Nephron (organoid): ENCODE data around the gene PLEKHM3.

Source experiments
- H3K27ac Mint-ChIP-seq, 3 experiments: 2 replicates each; pipeline ENCODE4 v1.8.0; 2020; ENCODE audit warnings: mixed read lengths in 3 of 3, mild to moderate bottlenecking in 2 of 3, moderate library complexity in 1 of 3
- H3K27me3 Mint-ChIP-seq: 2 replicates; pipeline ENCODE4 v1.8.0; 2021; ENCODE audit warnings: low read depth, mild to moderate bottlenecking, moderate library complexity, mixed read lengths
- H3K36me3 Mint-ChIP-seq: 2 replicates; pipeline ENCODE4 v1.8.0; 2020; ENCODE audit warnings: low read depth, mixed read lengths
- H3K4me1 Mint-ChIP-seq: 2 replicates; pipeline ENCODE4 v1.8.0; 2020; ENCODE audit warnings: mixed read lengths
- H3K4me3 Mint-ChIP-seq, 3 experiments: 2 replicates each; pipeline ENCODE4 v1.8.0; 2020; ENCODE audit warnings: mild to moderate bottlenecking in 3 of 3, mixed read lengths in 3 of 3, moderate library complexity in 2 of 3
- H3K9me3 Mint-ChIP-seq: 2 replicates; pipeline ENCODE4 v1.8.0; 2020; ENCODE audit warnings: mixed read lengths
- TF ChIP-seq, protein P1 (sequence below), 3 experiments: fragments of 200-600 bp; sonication (generic); IDR thresholded peaks; one replicate each; pipeline ENCODE4 v1.5.0; 2021; ENCODE audit warnings: antibody characterized with exemption in 3 of 3; ENCODE audit not compliant: unreplicated experiment in 3 of 3

The PLEKHM3 gene

DNA sequence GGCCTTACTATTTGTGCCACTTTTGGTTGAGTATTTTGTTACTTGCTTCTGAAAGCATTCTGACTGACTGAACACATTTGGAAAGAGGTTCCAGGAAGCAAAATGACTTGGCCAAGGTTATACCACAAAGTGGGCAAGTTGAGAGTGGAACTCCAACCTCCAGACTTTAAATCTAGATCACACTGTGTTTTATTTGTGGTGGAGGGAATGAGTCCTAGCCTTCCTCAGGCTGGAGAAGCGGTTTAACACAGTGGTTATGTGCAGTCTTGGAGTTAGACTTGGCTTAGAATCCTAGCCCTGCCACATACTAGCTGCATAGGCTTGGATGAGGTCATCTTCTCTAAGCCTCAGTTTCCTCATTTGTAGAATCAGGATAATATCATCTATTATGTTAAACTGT, 33.4 kb downstream of the PLEKHM3 start:
- no peak overlapping the region for H3K4me3 Mint-ChIP-seq
- peaks cover 7% of the 10 kb centered on the region for H3K36me3 Mint-ChIP-seq
- no peak overlapping the region for H3K27ac Mint-ChIP-seq
- H3K27me3 Mint-ChIP-seq: no peaks in the 10 kb centered on the region
- TF ChIP-seq, protein P1, sequence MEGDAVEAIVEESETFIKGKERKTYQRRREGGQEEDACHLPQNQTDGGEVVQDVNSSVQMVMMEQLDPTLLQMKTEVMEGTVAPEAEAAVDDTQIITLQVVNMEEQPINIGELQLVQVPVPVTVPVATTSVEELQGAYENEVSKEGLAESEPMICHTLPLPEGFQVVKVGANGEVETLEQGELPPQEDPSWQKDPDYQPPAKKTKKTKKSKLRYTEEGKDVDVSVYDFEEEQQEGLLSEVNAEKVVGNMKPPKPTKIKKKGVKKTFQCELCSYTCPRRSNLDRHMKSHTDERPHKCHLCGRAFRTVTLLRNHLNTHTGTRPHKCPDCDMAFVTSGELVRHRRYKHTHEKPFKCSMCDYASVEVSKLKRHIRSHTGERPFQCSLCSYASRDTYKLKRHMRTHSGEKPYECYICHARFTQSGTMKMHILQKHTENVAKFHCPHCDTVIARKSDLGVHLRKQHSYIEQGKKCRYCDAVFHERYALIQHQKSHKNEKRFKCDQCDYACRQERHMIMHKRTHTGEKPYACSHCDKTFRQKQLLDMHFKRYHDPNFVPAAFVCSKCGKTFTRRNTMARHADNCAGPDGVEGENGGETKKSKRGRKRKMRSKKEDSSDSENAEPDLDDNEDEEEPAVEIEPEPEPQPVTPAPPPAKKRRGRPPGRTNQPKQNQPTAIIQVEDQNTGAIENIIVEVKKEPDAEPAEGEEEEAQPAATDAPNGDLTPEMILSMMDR (IDR thresholded peaks at IDR 0.05; ENCODE audit: unreplicated experiment in 3 of 3): no peak
- no peaks in the 10 kb centered on the region for H3K4me1 Mint-ChIP-seq
- no peaks in the 10 kb centered on the region for H3K9me3 Mint-ChIP-seq

DNA sequence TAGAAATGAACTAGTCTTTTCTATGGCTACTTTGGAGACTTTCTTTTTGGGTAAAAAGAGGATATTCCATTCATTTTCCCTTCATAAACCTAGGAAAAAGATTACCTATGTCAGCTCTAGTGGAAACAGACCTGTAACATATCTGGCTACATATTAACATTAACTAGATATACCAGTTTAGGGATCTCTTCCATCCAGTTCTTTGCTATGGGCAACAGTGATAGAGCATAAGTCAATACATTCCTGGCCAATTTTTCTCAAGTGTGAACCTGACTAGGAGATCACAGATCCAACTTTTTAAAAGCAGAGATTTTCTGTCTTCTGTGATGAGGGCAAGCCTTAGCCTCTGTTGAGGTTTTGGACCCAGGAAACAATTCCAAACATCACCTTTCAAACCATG, 34.5 kb downstream of the PLEKHM3 start:
- no peak overlapping the region for H3K27ac Mint-ChIP-seq
- no peaks in the 10 kb centered on the region for H3K4me1 Mint-ChIP-seq
- peaks cover 4% of the 10 kb centered on the region for H3K36me3 Mint-ChIP-seq
- no peak overlapping the region for H3K4me3 Mint-ChIP-seq
- TF ChIP-seq, protein P1 (IDR thresholded peaks at IDR 0.05; ENCODE audit: unreplicated experiment in 3 of 3): no peak
- no peaks in the 10 kb centered on the region for H3K27me3 Mint-ChIP-seq
- no peaks in the 10 kb centered on the region for H3K9me3 Mint-ChIP-seq

DNA sequence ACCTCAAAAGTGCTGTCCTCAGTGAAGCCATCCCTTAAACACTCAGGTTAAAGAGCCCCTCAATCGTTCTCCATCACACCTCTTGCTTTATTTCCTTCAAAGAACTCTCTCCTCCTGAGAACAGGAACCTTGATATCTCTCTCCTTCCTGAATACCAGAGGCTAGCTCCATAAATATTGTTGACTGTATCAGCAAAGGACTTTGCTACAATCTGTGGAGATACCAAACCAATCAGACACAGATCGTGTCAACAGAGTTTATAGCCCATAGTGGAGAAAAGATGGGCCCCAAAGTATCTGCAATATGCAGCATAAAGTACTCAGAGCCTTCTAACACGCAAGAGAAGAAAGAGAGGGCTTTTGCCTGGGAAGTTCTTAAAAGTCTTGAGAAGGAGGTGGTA, 36.4 kb downstream of the PLEKHM3 start:
- TF ChIP-seq, protein P1 (IDR thresholded peaks at IDR 0.05; ENCODE audit: unreplicated experiment in 3 of 3): no peak
- Mint-ChIP-seq H3K27ac (no peak overlapping the region), H3K27me3 (no peaks in the 10 kb centered on the region), H3K4me1 (no peaks in the 10 kb centered on the region), H3K4me3 (no peak overlapping the region), H3K36me3 (peaks cover 7% of the 10 kb centered on the region), H3K9me3 (no peaks in the 10 kb centered on the region)

- Mint-ChIP-seq H3K9me3 (no peaks in the 10 kb centered on the region), H3K4me1 (no peaks in the 10 kb centered on the region), H3K4me3 (no peak overlapping the region), H3K27me3 (no peaks in the 10 kb centered on the region), H3K27ac (no peak overlapping the region), H3K36me3 (peaks cover 10% of the 10 kb centered on the region)
- TF ChIP-seq, protein P1 (IDR thresholded peaks at IDR 0.05; ENCODE audit: unreplicated experiment in 3 of 3): no peak
These were observed 38.2 kb downstream of the PLEKHM3 start for GRCh38 chr2:207987025-207987716.

GRCh38 chr2:207984765-207985480, 40.4 kb downstream of the PLEKHM3 start:
- H3K27me3 Mint-ChIP-seq: no peaks in the 10 kb centered on the region
- TF ChIP-seq, protein P1 (IDR thresholded peaks at IDR 0.05; ENCODE audit: unreplicated experiment in 3 of 3): no peak
- H3K36me3 Mint-ChIP-seq: peaks cover 10% of the 10 kb centered on the region
- no peaks in the 10 kb centered on the region for H3K9me3 Mint-ChIP-seq
- no peaks in the 10 kb centered on the region for H3K4me1 Mint-ChIP-seq
- H3K27ac Mint-ChIP-seq: no peak overlapping the region
- H3K4me3 Mint-ChIP-seq: no peak overlapping the region

DNA sequence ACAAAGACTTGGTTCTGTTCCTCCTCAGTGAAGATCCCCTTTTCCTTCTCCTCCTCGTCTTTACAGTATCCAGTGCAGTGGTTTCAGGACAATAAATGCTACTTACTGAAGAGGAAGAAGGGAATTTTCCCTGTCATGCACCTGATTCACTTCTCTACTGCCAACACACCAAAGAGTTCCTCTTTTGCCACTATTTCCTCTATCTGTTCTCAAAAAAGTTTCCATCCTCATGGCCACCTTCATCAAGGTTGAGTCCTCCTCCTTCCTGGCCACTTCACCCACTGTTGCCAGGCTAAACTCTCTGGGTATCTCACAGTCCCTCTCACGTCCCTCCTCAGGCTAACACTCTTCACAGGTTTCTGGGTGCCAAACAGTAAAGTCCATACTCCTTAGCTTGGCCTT, 41.7 kb downstream of the PLEKHM3 start:
- no peaks in the 10 kb centered on the region for H3K4me1 Mint-ChIP-seq
- H3K27me3 Mint-ChIP-seq: no peaks in the 10 kb centered on the region
- TF ChIP-seq, protein P1 (IDR thresholded peaks at IDR 0.05; ENCODE audit: unreplicated experiment in 3 of 3): no peak
- no peaks in the 10 kb centered on the region for H3K9me3 Mint-ChIP-seq
- H3K27ac Mint-ChIP-seq: no peak overlapping the region
- H3K36me3 Mint-ChIP-seq: peaks cover 10% of the 10 kb centered on the region
- no peak overlapping the region for H3K4me3 Mint-ChIP-seq
